HG03342 (cell line): ENCODE results near the gene MAD1L1.
"Not testable (repeated sequence)": the region's sequence is repeated elsewhere in the genome, so short reads cannot be mapped to it uniquely, and the experiment has no call there.

Experiments
- ATAC-seq: cut with Tn5 transposase; IDR thresholded peaks from one replicate; pipeline ENCODE4 v1.9.1; 2021; ENCODE audit warnings: mild to moderate bottlenecking, moderate library complexity; ENCODE audit not compliant: unreplicated experiment

MAD1L1 gene

DNA sequence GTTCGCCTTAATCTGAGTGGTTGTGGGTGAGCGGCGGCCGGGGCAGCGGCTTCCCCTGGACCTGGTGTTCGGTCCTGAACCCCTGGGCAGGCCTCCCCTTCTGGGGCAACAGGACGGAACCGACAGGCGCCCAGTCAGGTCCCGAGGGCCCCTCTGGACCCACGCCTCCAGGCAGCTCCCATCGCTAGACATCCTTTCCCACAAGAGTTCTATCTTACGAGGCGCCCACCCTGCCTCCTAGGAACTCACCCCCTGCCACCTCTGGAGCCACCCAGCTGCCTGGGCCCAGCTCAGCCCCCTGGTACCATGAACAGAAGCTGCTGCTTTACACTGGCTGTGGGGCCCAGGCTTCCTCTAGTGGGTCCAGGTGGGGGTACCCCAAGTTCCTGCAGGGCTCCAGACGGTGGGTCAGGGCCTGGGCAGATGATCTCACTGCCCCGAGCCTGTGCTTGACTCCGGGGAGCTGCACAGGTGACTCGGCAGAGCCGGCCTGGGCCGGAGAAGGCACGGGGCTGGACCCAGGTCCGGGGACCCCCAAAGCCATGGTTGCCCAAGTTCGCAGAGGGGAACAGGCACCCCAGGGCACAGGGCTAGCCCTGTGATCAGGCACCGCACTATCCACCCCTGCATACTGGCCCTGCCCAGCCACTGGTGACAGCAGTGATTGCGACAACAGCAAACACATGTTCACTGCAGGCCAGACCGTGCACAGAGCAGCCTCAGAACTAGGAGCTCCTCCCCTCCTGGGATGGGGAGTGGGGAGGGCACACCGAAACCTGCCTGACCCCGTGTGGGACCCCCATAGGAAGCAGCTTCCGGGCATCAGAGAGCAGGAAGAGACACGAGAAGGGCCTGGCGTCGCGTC, 382.4 kb downstream of the MAD1L1 start:
- no peak for ATAC-seq

DNA sequence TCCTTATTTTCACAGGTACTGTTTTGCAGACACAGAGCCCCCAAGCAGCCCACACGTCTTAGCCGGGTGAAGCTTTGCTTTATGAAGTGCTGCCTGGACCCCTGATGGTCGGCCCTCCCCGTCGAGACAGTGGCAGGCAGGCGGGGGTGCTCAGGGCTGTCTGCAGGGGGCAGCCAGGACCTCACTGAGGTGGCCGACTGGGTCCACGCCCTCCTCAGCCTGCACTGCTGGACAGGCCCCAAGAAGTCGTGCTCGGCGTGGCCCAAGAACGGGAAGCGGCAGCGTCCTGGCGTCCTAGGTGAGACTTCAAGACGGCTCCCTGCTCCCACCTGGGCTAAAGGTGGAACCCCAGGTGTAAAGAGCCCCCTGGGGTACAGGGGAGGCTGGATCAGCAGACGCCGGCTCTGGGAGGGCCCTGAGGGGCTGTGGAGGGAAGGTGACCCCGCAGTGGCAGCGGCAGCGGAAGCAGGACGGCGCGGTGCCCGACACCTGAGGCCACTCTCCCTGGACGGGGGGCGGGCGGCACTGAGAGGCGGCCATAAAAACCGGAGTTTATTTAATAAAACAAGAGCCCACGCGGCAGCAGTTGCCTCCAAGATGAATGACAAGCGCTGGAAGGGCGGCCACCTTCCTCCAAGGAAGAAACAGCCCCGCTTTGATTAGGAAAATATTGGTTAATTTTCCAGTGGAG, 383.2 kb downstream of the MAD1L1 start:
- no peak for ATAC-seq

DNA sequence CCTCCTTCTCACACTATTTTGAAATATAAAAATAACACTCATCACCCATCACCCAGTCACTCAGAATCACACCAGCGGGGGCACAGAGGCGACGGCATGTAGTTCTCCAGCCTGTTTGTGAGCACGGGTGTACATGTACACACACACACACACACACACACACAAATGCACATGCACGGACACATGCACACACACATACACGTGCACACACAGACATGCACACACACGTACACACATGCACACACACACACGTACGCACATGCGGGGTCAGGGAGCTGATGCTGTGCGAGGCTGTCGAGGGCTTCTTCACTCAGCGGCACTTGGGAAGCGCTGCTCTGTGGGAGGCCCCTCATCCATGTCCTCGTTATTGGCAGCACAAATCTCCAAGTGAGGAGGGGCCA, 383.8 kb downstream of the MAD1L1 start:
- ATAC-seq = no peak

DNA sequence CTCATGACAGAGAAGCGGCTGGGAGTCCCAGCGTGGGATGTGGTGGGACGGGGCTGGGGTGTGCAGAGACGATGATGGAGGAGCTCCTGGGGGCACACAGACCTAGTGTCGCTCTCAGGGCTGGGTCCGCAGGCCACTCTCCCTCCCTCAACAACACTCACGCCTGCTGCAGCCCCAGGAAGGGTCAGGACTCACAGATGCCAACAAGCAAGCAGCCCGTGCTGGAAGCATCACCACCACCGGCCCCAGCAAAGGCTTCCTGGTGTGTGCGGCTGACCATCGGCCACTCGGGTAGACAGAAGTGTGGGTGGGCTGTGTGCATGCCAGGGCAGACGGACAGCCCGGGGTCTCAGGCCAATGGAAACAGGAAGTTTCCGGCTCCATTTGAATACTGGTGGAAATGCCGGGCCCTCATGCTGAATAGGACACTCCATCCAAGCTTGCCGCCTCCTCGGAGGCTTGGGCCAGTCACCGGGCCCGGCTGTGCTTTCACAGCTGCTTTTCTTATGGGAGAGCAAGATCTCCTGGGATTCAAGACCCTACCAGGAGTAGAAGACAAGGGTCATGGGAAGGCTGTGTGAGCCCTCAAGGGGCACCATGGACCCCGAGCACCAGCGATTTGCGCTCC, 384.6 kb downstream of the MAD1L1 start:
- ATAC-seq = no peak

DNA sequence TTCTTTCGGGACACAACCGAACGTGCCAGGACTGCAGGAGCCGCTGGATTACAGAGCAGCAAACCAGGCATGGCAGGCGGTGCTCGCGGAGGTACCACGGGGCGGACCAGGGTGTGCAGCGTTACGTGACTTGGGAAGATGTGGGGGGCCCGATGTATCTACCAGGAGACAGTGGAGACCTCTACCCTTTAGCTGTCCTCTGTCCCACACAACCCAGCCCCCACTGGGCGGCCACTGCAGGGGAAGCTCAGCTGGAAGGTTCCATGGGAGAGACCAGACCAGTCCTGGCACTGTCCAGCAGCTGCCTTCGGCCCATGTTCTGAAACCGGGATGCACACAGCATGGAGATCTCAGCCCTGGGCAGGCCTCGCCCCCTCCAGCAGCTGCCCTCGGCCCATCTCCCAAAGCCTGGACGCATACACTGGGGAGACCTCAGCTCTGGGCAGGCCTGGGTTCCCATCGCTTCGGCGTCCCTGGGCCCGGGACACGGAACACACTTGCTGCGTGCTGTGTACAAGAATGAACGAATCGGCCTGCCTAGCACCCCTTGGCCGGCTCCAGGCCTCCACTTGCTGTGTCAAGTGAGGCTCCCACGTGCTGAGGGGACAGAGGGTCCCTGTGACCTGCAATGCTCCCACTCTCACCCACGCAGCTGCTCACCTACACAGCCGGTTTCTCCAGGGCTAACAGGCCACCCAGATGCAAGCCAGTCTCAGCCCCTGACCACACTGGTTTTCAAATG, 385.3 kb downstream of the MAD1L1 start:
- ATAC-seq = no peak

DNA sequence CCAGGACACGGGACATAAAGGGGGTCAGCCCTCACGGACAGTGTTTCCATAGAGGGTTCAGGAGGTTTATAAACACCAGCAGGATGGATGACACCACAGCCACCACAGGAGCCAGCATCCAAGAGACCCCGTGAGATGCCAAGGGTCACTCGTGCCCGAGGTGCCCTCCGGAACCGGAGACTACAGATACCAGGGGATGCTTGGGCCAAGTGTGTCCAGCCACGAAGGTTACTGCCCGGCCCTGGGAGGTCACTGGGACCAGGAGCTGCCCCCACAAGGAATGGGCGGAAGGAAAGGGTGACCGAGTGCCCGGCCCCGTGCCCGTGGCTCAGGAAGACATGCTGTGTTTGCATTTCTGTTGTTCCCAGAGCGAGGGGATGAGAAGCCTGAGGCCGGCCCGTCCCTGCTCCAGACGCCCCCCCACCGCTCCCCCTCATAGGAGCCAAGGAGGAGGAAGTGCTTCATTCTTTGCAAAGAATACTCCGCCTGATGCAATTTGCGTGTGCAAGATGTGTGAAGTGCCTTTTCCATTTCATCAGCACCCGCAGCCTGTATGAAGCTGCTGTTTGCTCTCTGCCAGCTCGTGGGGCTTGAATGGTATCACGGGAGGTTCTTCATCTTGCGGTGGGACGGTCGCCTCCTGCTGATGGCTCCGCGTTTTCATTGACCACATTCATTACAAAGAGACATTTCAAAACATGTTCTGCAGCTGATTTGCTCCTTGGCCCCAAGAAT, 386.2 kb downstream of the MAD1L1 start:
- ATAC-seq = no peak

DNA sequence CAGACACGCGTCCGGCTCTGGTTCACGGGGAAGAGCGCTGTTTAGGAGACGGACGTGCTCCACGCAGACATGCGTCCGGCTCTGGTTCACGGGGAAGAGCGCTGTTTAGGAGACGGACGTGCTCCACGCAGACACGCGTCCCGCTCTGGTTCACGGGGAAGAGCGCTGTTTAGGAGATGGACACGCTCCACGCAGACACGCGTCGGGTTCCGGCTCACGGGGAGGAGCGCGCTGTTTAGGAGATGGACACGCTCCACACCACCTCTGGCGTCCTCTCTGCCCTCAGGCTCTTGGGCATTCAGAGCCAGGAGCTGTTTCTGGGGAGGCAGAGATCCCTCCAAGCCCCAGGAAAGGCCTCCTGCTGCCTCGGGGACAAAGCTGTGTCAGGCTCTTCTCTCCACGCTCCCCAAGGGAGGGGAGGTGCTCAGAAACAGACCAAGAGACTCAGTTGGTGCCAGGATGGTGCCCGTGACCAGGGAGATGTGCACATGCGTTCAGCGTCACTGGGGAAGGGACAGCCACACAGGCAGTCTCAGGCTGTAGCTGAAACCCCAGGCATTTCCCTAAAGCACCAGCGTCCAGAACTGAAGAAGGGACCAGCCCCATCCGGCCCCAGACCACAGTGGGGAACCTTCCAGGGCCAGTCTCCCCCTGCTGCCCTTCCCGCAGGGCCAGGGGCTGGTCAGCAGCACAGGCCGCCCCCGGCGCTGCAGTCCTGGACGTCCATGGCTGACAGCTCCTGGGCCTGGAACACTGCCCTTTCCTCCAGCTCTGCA, 387.0 kb downstream of the MAD1L1 start:
- no peak for ATAC-seq

DNA sequence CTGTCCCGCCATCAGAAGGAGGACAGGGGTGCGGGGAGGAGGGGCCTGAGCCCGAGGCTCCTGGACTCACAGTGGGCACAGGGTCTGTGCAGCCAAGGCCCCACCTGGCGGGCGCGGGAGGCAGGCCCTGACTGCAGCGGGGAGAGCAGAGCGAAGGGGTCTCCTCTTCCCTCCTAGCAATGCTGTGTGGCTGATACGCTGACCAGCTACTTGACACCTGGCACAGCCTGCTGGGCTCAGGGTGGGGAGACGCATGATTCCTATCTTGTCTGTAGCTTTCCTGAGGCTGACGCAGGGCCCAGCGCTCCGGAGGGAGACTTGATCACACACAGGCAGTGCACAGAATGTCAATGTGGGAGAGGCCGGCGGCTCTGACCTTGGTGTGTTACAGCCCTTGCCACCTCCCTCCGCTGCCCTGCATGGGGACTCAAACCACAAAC, 387.8 kb downstream of the MAD1L1 start:
- no peak for ATAC-seq

DNA sequence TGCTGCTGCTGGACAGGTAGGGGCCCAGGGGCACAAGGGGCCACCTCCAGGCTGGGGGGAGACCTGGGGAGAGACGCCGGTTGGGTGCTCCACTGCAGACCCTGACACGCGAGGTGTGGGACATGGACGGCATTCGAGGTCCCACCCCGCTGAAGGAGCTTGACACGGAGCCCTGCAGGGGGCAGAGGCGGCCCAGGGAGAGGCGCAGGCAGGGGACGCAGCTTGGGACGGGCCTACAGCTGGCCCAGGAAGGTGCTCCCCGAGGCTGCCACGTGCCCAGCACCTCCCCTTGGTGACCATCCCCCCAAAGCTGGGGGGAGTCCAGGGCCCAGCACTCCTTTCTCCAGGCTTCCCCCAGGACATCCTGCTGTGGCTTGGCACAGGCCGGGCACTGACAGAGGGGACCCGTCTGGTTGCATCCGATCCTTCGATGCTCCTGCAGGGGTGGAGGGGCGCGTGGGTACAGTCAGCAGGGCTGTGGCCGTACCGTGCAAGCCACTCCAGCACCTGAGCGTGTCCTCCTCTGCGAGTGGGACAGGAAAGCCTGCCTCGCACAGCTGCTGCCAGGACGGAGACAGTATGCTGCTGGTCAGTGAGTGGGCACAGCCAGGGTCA, 388.3 kb downstream of the MAD1L1 start:
- no peak for ATAC-seq

DNA sequence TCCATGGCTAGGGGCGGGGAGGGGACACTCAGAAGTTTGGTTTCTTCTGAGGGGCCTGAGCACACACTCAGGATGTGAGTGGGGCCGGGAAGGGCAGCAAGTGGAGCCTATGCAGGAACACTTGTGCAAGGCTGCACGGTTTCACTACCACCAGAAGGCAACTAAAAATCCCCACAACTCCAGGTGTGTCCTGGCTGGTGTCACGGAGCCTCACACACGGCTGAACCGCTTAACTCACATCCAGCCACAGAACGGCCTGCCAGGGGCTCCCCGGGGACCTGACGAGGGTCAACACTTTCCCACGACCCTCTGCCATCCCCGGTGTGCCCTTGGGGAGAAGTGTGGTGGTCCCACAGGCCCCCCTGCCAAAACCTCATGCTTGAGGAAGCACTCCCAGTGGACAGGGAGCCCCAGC, 388.8 kb downstream of the MAD1L1 start:
- no peak for ATAC-seq

DNA sequence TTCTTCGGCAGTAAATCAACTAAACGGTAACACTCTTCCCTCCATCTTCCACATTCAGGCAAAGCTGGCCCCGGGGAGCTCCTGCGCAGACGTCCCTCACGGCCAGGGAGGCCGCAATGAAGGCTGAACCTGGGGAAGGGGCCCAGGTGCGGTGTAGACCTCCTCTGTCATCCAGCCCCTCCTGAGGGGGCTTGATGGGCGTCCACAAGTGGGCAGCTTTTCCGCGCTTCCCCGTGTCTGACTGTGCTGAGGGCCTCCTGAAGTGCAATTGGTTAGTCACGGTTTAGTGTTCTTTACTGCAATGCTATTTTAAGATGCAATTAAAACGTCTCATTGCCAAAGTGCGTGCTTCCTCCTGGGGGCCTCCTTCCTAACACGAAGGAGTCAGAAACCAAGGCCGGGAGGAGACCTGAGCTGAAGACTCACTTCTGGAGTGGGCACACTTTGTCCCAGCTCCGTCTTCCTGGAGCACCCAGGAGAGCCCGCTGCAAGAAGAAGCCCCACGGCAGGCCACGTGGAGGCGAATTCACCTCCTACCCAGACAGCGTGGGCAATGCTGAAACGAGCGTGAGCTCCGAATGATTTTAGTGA, 389.4 kb downstream of the MAD1L1 start:
- ATAC-seq = no peak

DNA sequence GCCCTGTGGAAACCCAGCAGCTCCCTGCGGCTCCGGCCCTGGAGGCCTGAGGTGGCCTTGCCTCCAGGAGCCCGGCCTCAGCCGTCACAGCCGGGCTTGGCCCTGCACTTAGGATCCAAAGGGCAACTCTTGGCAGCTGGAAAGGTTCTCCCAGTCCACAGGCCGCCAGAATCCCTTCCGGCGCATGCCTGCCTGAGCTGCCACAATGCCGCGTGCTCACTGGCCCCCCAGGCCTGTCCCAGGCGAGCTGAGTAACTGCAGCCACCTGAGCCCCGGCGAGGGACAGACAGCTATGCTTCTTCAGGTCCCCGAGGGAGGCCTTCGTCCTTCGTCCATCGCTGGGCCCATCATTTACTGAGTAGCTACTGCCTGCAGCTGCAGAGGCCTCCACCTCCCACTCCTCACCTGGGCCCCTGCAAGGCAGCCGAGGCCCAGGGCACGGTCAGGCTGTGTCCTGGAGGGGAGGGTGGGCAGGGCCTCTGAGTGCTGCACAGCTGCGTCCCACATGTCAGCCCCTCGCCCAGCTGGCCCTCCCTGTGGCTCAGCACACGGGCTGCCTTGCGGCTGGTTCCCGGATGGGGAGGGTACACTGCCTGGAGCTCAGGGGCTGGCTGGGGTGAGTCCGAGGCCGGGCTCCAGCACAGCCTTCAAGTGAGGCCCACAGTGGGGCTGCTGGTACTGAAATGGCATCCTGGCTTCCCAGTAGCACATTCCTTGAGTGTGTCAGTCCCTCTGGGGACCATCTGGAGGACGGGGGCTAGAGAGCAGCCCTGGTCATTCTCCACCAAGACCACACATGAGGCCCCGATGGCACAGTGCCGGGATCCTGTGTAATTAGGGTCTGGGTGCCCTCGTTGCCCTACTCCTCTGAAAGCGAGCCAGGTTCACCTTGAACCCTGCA, 390.2 kb downstream of the MAD1L1 start:
- ATAC-seq = no peak

DNA sequence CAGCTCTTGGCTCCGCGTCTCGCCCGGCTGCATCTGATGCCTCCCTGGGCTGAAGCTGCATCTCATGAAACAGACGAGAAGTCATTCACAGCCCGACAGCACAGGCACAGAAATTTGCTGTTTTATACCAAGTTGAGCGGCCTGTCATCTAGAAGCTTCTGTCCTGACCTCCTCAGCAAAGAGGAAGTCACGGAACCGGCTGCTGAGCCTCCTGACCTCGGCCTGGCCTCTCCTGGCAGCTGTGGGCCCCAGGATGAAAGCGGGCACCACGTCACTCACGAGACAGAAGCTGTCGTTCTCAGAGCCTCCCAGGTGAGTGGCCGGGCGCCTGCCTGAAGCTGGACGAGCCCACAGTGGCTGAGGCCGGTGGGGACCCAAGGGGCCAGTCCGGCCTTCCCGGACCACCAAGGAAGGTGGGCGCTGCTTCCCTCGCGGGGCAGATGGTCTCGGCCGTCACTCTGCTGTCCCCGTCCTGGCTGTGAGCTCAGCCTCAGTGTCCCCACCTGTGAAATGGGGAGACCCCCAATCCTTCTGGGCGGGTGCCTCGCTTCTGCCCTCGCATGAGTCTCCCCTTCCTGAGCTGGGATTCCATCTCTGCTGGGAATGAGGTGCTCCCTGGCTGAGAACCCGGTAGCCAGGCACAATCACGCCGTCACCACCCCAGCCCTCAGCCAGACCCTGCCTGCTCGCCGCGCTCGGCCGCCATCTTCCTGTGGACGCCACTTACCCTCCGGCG, 391.3 kb downstream of the MAD1L1 start:
- ATAC-seq = not testable (repeated sequence)

DNA sequence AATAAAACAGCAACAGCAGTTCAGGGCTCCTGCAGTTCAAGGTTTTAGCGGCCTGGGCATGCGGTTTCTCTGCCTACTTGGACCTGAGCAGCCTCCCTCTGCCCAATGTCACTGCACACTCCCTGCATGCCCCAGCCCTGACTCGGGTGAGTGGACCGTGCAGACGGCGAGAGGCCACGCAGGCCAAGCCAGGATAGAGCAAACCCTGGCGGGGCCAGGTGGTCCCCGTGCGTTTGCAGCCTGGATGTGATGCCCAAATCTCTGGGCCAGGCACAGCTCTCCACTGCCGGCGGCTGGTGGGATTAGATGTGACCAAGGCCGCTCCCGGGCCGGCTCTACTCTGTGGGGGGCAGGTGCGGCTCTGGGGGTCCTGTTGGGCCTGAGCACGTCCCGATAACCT, 392.0 kb downstream of the MAD1L1 start:
- not testable (repeated sequence) for ATAC-seq

DNA sequence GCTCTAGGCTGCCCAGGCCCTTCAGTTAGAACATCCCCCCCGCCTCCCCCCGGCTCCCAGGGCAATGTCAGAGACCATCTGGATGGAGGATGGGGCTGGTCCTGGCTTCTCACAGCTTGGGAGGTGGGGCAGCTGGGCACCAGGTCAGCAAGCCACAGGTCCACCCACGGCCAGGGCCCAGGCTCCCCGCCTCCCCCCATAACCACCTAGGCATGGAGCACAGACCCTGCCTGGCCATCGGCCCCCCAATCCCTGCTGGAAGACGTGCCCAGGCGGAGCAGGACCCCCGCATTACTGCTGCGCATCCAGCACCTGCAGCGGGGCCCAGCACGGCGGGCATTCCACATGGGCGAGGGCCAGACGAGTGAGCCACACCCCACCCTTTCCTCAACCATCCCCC, 393.0 kb downstream of the MAD1L1 start:
- ATAC-seq = no peak

DNA sequence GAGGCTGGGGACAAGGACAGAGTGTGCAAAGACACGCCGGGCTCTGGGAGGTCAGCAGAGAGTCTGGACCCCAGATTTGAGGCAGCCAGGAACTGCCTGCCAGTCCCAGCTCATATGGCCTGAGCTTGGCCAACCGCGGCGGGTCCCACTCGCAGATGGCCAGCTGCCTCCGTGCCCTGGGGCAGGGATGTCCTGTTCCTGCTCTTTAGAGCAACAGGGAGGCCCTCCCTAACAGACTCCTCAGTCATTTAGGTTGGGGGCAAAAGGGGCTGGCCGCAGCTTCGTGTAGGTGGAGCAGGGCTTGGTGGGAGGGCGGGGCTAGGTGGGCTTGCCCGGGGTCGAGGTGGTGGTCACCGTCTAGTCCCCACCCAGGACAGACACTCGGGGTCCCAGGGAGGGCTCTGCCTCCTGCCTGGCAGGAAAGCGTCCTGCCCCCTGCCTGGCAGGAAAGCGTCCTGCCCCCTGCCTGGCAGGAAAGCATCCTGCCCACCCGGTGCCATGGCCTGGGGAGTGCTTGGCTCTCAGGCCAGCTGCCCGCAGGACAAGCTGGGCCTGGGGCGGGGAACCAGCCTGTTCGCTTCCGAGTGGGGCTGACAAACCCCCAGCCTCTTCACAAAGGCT, 393.7 kb downstream of the MAD1L1 start:
- ATAC-seq = not testable (repeated sequence)

DNA sequence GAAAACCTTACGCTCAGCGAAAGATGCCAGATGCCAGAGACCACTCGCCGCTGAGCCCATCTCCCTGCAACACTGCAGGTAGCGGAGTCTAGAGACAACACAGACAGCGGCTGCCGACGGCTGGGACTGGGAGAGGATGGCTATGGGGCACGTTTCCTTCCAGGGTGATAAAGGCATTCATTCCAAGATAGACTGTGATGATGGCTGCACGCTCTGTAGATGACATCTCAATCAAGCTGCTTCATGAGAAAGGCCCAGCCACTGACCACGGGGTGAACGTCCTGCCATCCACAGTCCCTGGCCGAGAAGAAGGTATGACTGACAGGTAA, 394.2 kb downstream of the MAD1L1 start:
- ATAC-seq = not testable (repeated sequence)
